AG04449 (cell line): ENCODE measurements around the gene GALNT14.

Experiments
- CTCF ChIA-PET: fragments of 350-600 bp; formaldehyde crosslinking; extraction: SDS; loops from one replicate; lab custom pipeline; 2021; ENCODE audit warnings: antibody characterized with exemption; lab: Yijun Ruan, JAX
- POLR2A ChIA-PET: fragments of 400-600, 350-600 bp; formaldehyde crosslinking; extraction: SDS; loops from one replicate; lab custom pipeline; 2020; ENCODE audit warnings: antibody characterized with exemption, inconsistent platforms; lab: Yijun Ruan, JAX
- DNase-seq: peaks from one replicate; pipeline ENCODE4 v3.0.0-alpha.2; 2010; ENCODE audit warnings: low read depth, low spot score
- H3K4me3 ChIP-seq: 2 replicates; pipeline ENCODE4 v1.5.1; 2011; ENCODE audit warnings: low read depth, mild to moderate bottlenecking, control low read depth, low read length
- TF ChIP-seq, protein P1 (sequence below): IDR thresholded peaks from one replicate; pipeline ENCODE4 v1.5.1; 2011; ENCODE audit warnings: mild to moderate bottlenecking, moderate library complexity, low read length, control low read depth, inconsistent platforms; ENCODE audit not compliant: insufficient read depth; ENCODE audit errors: missing control alignments

Gene GALNT14

DNA sequence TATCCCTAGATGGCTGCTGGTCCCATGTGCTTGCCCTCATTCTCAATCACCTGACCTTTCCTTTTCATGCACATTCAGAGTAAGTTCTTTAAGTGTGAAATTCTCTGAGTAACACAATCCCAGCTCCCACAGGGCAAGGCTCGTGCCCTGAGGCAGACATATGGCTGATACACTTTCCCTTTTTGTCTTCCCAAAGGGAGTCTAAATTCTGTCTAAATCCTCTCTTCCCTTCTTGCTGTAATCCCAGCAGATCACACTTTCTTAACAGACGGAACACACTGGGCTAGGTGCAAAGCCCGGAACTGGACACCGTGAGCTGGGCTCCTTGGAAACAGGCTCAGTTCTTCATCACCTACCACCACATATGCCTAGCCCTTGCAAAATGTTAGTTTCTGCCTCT is 147.6 kb downstream of the GALNT14 start:
- TF ChIP-seq, protein P1, sequence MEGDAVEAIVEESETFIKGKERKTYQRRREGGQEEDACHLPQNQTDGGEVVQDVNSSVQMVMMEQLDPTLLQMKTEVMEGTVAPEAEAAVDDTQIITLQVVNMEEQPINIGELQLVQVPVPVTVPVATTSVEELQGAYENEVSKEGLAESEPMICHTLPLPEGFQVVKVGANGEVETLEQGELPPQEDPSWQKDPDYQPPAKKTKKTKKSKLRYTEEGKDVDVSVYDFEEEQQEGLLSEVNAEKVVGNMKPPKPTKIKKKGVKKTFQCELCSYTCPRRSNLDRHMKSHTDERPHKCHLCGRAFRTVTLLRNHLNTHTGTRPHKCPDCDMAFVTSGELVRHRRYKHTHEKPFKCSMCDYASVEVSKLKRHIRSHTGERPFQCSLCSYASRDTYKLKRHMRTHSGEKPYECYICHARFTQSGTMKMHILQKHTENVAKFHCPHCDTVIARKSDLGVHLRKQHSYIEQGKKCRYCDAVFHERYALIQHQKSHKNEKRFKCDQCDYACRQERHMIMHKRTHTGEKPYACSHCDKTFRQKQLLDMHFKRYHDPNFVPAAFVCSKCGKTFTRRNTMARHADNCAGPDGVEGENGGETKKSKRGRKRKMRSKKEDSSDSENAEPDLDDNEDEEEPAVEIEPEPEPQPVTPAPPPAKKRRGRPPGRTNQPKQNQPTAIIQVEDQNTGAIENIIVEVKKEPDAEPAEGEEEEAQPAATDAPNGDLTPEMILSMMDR: no peak
- no peak for DNase-seq
- ChIA-PET POLR2A (no interaction called here), CTCF (no interaction called here)
- H3K4me3 ChIP-seq: no peak overlapping the region

GRCh38 chr2:30990176-30990575 is 148.1 kb downstream of the GALNT14 start:
- ChIA-PET CTCF (no interaction called here), POLR2A (no interaction called here)
- DNase-seq: no peak
- no peak overlapping the region for H3K4me3 ChIP-seq
- TF ChIP-seq, protein P1: no peak

- no peak overlapping the region for H3K4me3 ChIP-seq
- CTCF ChIA-PET: no interaction called here
- POLR2A ChIA-PET: no interaction called here
- no peak for DNase-seq
- TF ChIP-seq, protein P1: no peak
These were observed 148.5 kb downstream of the GALNT14 start for GRCh38 chr2:30989746-30990145.

DNA sequence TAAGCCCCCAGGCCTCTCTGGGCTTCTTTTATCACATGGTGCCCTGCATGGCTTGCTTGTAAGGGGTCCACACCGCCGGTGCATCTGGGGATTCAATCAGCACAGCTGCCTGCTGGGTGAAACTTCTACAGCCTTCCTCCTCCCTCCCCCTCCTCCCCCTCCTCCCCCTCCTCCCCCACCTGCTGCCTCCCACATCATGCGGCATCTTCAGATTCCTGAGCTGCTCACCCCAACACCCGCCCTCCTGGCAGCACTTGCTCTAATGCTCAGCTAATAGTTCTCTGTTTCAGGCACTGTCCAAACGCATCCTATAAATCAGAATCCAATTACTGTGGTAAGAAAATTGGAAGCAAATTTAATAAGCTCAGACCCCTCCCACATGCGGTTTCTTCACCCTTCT is 150.7 kb downstream of the GALNT14 start:
- POLR2A ChIA-PET: no interaction called here
- TF ChIP-seq, protein P1: no peak
- CTCF ChIA-PET: interaction anchor here (1.2 kb wide), 1 partner anchor 10 kb away, joined by 3 read pairs; no protein-coding TSS in a partner anchor

DNA sequence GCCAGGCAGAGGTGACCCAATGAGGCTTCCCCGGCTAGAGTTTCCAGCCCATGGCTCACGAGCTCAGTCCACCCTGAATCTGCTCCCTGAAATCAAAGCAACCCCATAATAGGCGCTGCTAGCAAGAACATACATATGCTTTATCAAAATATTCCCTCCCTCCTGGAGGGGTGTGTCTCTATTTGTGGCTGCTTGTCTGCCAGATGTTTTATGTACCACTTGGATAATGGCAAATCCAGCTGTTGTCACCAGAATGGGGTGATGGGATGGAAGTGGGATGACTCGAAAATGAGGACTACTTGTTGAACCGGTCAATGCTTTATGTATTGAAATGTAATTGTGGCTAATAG is 152.0 kb downstream of the GALNT14 start:
- ChIA-PET CTCF (no interaction called here), POLR2A (no interaction called here)
- no peak overlapping the region for H3K4me3 ChIP-seq
- no peak for DNase-seq
- TF ChIP-seq, protein P1: no peak

More for the DNA sequence above, 150.7 kb downstream of the GALNT14 start:
- H3K4me3 ChIP-seq: no peak overlapping the region
- DNase-seq: no peak

DNA sequence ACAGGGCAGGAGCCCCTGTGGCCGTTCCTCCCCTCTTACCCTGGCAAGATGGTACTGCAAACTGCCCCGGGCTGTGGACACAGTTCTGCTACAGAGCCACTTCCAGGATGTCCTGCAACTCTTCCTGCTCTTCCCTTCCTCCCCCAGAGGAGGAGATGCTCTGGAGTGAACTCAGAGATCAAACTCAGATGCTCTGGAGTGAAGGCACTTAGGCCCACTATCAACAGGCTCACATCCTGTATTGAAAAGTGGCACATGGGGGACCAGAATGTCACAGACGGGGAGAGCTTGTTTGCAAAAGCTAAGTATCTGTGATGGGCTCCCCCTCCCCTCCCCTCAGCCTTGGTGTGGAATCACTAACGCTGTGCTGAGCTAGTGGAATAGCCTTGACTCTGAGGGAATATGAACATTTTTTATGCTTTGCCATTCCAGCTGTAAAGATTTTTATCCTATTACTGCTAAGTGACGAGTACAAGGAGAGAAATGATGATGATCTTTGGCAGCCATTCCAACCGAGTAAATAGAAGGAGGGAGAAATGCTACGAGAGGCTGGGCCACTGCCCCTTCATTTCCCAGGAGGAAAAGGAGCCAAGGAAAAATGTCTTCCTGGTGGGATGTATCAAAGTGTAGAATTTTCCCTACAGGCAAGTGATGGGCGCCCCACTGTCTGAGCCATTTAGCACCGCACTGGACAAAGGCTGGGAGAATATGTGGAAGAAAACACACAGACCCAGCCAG is 152.6 kb downstream of the GALNT14 start:
- POLR2A ChIA-PET: no interaction called here
- TF ChIP-seq, protein P1: no peak
- no peak overlapping the region for H3K4me3 ChIP-seq
- DNase-seq: no peak
- CTCF ChIA-PET: no interaction called here
